Measurements from ENCODE around the gene PNP. TPM values are rescaled to one million over a fixed set of nuclear protein-coding genes. Genes with fewer than 3 reads are reported as not detected.
"Not testable (repeated sequence)": the region's sequence is repeated elsewhere in the genome, so short reads cannot be mapped to it uniquely, and the experiment has no call there.

The PNP gene
- polyA plus RNA-seq, 3 donors from 2014 or later = 38.8 to 71.6 (median 69.6) TPM

GRCh38 chr14:20438664-20439063 is 30.5 kb upstream of the PNP start:
- DNase-seq = no peak
- Mint-ChIP-seq H3K4me1 (peaks cover 13 to 14% of the 10 kb centered on the region in 2 donors), H3K4me3 (no peak overlapping the region), H3K27me3 (ENCODE audit: low read depth in 3 of 3) (peaks cover 1 to 2% (median 2%) of the 10 kb centered on the region in 3 donors), H3K36me3 (peaks cover 0 to 10% (median 0%) of the 10 kb centered on the region in 3 donors), H3K9me3 (no peaks in the 10 kb centered on the region), H3K27ac (no peak overlapping the region)

DNA sequence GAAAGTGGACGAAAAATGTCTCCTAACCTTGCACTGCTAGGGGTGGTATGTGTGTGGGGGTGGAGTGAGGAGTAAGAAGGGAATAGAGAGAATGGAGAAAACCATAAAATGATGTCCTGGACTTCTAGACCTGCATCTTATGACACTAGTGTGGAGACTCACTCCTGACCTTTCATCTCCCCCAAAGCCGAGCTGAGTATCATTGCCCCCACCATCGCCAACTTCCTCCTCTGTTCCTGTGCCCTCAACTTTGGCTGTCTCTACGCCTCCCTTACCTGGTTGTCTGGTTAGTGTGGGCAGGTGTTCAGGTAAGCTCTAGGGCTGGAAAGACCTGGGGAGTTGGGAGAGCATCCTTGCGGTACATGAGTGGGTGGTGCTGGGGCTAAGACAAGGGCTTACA is 28.7 kb upstream of the PNP start:
- H3K36me3 Mint-ChIP-seq = peaks cover 0 to 10% (median 0%) of the 10 kb centered on the region in 3 donors
- no peak overlapping the region for H3K4me3 Mint-ChIP-seq
- peaks cover 13 to 14% of the 10 kb centered on the region in 2 donors for H3K4me1 Mint-ChIP-seq
- no peaks in the 10 kb centered on the region for H3K9me3 Mint-ChIP-seq
- peak overlapping the region in 1 of 6 donors; percentile 64 for H3K27ac Mint-ChIP-seq
- no peak for DNase-seq
- peaks cover 1 to 2% (median 2%) of the 10 kb centered on the region in 3 donors for H3K27me3 Mint-ChIP-seq (ENCODE audit: low read depth in 3 of 3)

GRCh38 chr14:20440882-20441281 is 28.3 kb upstream of the PNP start:
- DNase-seq = no peak
- Mint-ChIP-seq H3K9me3 (no peaks in the 10 kb centered on the region), H3K4me1 (peaks cover 13 to 14% of the 10 kb centered on the region in 2 donors), H3K27ac (peak overlapping the region in 1 of 6 donors; percentile 64), H3K27me3 (ENCODE audit: low read depth in 3 of 3) (peaks cover 1 to 2% (median 2%) of the 10 kb centered on the region in 3 donors), H3K4me3 (no peak overlapping the region), H3K36me3 (peaks cover 0 to 10% (median 0%) of the 10 kb centered on the region in 3 donors)

DNA sequence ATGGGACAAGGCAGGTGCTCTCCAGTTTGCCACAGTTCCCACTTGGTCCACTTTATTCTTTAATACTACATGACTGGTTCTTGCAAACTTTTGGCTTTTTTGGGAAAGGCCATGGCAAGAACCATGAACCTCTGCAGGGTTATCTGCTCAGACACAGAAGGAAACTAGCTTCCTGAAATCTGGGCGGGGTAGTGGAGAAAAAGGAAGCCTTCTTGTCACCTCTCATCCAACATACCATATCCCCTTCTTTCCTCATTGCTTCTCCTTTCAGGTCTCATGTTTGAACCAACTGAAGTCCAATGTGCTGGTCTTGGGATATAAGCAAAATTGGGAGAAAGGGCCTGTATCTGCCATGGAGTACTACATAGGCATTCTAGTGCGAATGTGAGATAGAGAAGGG is 27.7 kb upstream of the PNP start:
- Mint-ChIP-seq H3K27me3 (ENCODE audit: low read depth in 3 of 3) (peaks cover 1 to 2% (median 2%) of the 10 kb centered on the region in 3 donors), H3K36me3 (peaks cover 0 to 10% (median under 1%) of the 10 kb centered on the region in 3 donors), H3K4me3 (no peak overlapping the region), H3K4me1 (peaks cover 13 to 14% of the 10 kb centered on the region in 2 donors), H3K27ac (no peak overlapping the region), H3K9me3 (no peaks in the 10 kb centered on the region)
- DNase-seq = no peak

DNA sequence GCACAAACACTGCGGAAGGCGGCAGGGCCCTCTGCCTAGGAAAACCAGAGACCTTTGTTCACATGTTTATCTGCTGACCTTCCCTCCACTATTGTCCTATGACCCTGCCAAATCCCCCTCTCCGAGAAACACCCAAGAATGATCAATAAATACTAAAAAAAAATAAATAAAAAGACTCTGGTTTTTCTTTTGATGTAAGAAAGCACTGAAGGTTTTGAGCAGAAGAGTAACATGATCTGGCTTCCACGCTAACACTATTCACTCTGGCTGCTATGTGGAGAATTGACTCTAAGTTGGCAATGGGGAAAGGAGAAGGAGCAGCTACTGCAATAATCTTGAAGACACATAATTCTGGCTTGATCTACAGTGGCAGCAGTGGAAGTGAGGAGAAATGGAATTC is 25.6 kb upstream of the PNP start:
- not testable (repeated sequence) for H3K9me3 Mint-ChIP-seq; DNase-seq; H3K4me3 Mint-ChIP-seq; H3K27ac Mint-ChIP-seq; H3K27me3 Mint-ChIP-seq (ENCODE audit: low read depth in 3 of 3)
- Mint-ChIP-seq H3K36me3 (peaks cover 16 to 24% (median 19%) of the 10 kb centered on the region in 3 donors), H3K4me1 (peaks cover 13 to 14% of the 10 kb centered on the region in 2 donors)

- Mint-ChIP-seq H3K4me3 (no peak overlapping the region), H3K27ac (no peak overlapping the region), H3K4me1 (no peaks in the 10 kb centered on the region), H3K9me3 (no peaks in the 10 kb centered on the region), H3K36me3 (peaks cover 26 to 38% (median 31%) of the 10 kb centered on the region in 3 donors), H3K27me3 (ENCODE audit: low read depth in 3 of 3) (no peaks in the 10 kb centered on the region)
- no peak for DNase-seq
Measured at GRCh38 chr14:20446889-20447288, 22.3 kb upstream of the PNP start.

DNA sequence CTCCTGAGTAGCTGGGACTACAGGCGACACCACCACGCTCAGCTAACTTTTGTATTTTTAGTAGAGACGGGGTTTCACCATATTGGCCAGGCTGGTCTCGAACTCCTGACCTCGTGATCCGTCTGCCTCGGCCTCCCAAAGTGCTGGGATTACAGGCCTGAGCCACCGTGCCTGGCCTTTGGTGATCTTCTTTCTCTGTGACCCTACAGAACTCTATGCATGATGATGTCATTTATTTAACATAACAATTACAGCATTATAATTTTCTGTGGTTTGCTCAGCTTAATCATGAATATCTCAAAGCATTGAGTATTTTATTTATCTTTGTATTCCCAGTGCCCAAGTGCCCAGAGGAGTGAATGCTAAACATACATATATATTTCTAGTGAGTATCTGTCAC is 16.4 kb upstream of the PNP start:
- H3K27me3 Mint-ChIP-seq (ENCODE audit: low read depth in 3 of 3); DNase-seq; H3K9me3 Mint-ChIP-seq: not testable (repeated sequence)
- Mint-ChIP-seq H3K4me3 (peak overlapping the region in 4 of 5 donors; percentile 8 to 53 (median 36)), H3K27ac (peak overlapping the region in 2 of 6 donors; percentile 36 to 71), H3K4me1 (peaks cover 9 to 10% of the 10 kb centered on the region in 2 donors), H3K36me3 (peaks cover 24 to 30% (median 25%) of the 10 kb centered on the region in 3 donors)

DNA sequence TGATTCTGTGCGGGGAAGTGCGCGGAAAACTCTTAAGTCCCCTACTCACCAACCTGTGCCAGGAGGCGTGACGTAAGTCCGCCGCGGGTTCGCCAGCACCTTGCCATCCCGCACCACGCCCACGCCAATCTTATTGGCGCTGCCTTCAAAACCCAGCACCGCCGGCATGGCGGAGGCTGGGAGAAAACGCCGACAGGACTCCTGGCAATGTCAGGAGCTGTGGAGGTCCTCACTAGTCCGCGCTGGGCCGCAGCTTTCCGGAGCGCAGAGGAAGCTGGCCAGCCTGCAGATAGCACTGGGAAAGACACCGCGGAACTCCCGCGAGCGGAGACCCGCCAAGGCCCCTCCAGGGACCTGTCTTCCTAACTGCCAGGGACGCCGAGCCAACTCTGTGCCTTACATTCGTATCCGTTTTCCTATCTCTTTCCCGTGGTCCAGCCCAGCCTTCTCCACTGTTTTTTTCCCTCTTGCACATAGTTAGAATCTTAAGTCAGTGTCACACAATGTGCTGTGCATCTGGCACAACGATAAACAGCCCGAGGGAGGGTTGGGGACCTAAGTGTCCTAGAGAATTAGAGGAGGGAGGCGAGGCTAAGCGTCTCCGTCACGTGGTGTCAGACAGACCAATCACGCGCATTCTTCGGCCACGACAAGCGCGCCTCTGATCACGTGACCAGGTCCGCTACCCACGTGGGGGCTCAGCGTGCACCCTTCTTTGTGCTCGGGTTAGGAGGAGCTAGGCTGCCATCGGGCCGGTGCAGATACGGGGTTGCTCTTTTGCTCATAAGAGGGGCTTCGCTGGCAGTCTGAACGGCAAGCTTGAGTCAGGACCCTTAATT is 14.5 kb upstream of the PNP start, which contains the start of the genes APEX1 and OSGEP:
TSS of gene APEX1 (plus strand) at position 711 of the 839 bp plus-strand sequence. CDS start 420 bp downstream, outside the sequence.
TSS of gene OSGEP (minus strand) at position 297 of the 839 bp plus-strand sequence. CDS start at position 168, 129 bp downstream.
- DNase-seq = peak; percentile 96 to 97 (median 97)
- Mint-ChIP-seq H3K9me3 (no peaks in the 10 kb centered on the region), H3K4me3 (peak within 1 kb of the TSS in 1 of 5 donors; percentile 29), H3K27me3 (ENCODE audit: low read depth in 3 of 3) (peaks cover 0 to 1% (median 0%) of the 10 kb centered on the region in 3 donors), H3K4me1 (peaks cover 12 to 21% of the 10 kb centered on the region in 2 donors), H3K36me3 (peaks cover 10 to 19% (median 12%) of the 10 kb centered on the region in 3 donors), H3K27ac (peak within 1 kb of the TSS in 1 of 6 donors; percentile 11)

- Mint-ChIP-seq H3K27ac (no peak overlapping the region), H3K4me3 (no peak overlapping the region), H3K36me3 (peaks cover 7 to 18% (median 14%) of the 10 kb centered on the region in 3 donors), H3K9me3 (no peaks in the 10 kb centered on the region), H3K27me3 (ENCODE audit: low read depth in 3 of 3) (peaks cover 5 to 7% (median 6%) of the 10 kb centered on the region in 3 donors), H3K4me1 (peaks cover 20 to 30% of the 10 kb centered on the region in 2 donors)
- DNase-seq = no peak
Measured at GRCh38 chr14:20455355-20456300, 13.6 kb upstream of the PNP start.

DNA sequence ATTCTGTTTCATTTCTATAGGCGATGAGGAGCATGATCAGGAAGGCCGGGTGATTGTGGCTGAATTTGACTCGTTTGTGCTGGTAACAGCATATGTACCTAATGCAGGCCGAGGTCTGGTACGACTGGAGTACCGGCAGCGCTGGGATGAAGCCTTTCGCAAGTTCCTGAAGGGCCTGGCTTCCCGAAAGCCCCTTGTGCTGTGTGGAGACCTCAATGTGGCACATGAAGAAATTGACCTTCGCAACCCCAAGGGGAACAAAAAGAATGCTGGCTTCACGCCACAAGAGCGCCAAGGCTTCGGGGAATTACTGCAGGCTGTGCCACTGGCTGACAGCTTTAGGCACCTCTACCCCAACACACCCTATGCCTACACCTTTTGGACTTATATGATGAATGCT is 12.2 kb upstream of the PNP start:
- peaks cover 3 to 14% (median 14%) of the 10 kb centered on the region in 3 donors for H3K36me3 Mint-ChIP-seq
- H3K4me1 Mint-ChIP-seq = peaks cover 28 to 42% of the 10 kb centered on the region in 2 donors
- peaks cover 13 to 18% (median 18%) of the 10 kb centered on the region in 3 donors for H3K27me3 Mint-ChIP-seq (ENCODE audit: low read depth in 3 of 3)
- H3K4me3 Mint-ChIP-seq = no peak overlapping the region
- H3K27ac Mint-ChIP-seq = peak overlapping the region in 3 of 6 donors; percentile 12 to 69 (median 35)
- no peak for DNase-seq
- H3K9me3 Mint-ChIP-seq = no peaks in the 10 kb centered on the region

GRCh38 chr14:20458031-20458789 is 11.0 kb upstream of the PNP start:
- Mint-ChIP-seq H3K36me3 (peaks cover 0 to 14% (median 11%) of the 10 kb centered on the region in 3 donors), H3K4me3 (no peak overlapping the region), H3K4me1 (peaks cover 30 to 41% of the 10 kb centered on the region in 2 donors), H3K9me3 (no peaks in the 10 kb centered on the region), H3K27ac (peak overlapping the region in 4 of 6 donors; percentile 25 to 94 (median 62)), H3K27me3 (ENCODE audit: low read depth in 3 of 3) (peaks cover 13 to 18% (median 18%) of the 10 kb centered on the region in 3 donors)
- DNase-seq = no peak

DNA sequence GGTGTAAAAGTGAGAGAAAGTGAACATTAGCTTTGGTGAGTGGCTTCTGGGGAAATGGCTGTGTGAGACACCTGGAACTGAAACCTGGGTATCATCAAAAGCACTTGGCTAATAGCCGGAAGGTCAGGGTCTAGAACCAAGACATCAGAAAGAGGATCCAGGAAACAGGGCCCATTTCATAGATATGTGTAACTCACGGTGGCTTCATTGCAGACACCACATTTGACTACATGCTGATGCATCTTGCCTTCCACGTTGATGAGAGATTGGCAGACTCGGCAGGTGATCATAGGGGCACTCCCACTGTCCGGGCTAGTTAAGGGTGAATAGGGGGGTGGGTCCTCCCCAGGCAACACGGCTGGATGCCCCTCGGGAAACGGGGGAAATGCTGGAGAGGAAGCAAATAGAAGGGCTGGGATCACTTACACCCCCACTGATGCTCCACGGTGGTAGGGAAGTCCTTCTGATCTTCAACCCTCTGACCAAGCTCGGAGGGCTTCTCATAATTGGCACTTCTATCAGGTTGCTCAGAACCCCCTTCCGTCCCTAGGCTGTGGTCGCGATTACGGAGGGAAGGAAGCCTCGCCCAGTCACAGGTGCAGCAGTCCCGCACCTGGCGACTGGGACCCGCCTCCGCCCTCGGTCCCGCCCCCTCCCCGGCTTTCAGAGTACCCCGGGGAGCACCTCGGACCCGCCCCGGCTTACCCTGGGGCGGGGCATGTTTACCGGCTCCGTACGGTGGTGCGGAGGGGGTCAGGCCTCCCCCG is 8.6 kb upstream of the PNP start:
- Mint-ChIP-seq H3K27me3 (ENCODE audit: low read depth in 3 of 3) (peaks cover 13 to 18% (median 18%) of the 10 kb centered on the region in 3 donors), H3K4me3 (peak overlapping the region; percentile 84 to 91 (median 88)), H3K4me1 (peaks cover 26 to 37% of the 10 kb centered on the region in 2 donors), H3K9me3 (no peaks in the 10 kb centered on the region), H3K36me3 (peaks cover 0 to 14% (median 11%) of the 10 kb centered on the region in 3 donors), H3K27ac (peak overlapping the region; percentile 83 to 94 (median 93))
- DNase-seq = peak in 1 of 3 donors; percentile 5

All from immature natural killer cell (primary cell).